OCI-LY3 (cell line): Measurements from ENCODE around the gene EFCAB13.

ENCODE experiments used
- EZH2phosphoT487 ChIP-seq: fragments of 200-600 bp; shearing (Covaris generic); IDR thresholded peaks from 2 replicates; pipeline ENCODE4 v1.6.1; 2018; ENCODE audit warnings: antibody characterized with exemption, mixed run types, low read depth
- TF ChIP-seq, protein P1 (sequence below): fragments of 200-600, 300-600 bp; sonication (generic); IDR thresholded peaks from 2 replicates; pipeline ENCODE4 v1.5.1; 2014; ENCODE audit warnings: antibody characterized with exemption, low read length, low read depth

DNA sequence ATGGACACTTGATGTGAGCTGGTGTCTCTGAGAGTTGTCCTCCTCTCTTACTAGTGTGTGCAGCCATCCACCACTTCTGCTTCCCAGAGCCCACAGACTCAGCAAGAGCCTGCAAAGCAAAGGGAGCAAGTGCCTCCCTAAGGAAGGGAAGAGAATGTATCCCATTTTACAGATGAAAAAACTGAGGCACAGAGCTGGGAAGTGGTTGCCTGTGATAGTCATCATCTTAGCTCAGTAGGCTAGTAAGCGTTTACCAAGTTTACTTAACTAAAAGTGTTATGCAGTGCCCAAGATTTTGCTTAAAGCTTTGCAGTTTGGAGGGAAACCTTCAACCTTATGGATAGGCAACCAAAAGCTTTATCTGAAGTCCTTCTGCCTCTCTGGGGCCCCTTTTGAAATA lies 23.0 kb upstream of the EFCAB13 start:
- TF ChIP-seq, protein P1, sequence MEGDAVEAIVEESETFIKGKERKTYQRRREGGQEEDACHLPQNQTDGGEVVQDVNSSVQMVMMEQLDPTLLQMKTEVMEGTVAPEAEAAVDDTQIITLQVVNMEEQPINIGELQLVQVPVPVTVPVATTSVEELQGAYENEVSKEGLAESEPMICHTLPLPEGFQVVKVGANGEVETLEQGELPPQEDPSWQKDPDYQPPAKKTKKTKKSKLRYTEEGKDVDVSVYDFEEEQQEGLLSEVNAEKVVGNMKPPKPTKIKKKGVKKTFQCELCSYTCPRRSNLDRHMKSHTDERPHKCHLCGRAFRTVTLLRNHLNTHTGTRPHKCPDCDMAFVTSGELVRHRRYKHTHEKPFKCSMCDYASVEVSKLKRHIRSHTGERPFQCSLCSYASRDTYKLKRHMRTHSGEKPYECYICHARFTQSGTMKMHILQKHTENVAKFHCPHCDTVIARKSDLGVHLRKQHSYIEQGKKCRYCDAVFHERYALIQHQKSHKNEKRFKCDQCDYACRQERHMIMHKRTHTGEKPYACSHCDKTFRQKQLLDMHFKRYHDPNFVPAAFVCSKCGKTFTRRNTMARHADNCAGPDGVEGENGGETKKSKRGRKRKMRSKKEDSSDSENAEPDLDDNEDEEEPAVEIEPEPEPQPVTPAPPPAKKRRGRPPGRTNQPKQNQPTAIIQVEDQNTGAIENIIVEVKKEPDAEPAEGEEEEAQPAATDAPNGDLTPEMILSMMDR = no peak
- TF ChIP-seq EZH2phosphoT487 = no peak
